GM12874 (cell line): ENCODE data around the gene RPSA.

Experiments
- CTCF ChIP-seq: IDR thresholded peaks from 2 replicates; pipeline ENCODE4 v1.5.1; 2011; ENCODE audit warnings: low read depth, mild to moderate bottlenecking, control low read depth, low read length, moderate library complexity; ENCODE audit not compliant: insufficient read depth

Gene RPSA

GRCh38 chr3:39420543-39420942 lies 14.0 kb downstream of the RPSA start:
- TF ChIP-seq CTCF: no peak

- no peak for TF ChIP-seq CTCF
Observed at GRCh38 chr3:39423436-39423970, 17.0 kb downstream of the RPSA start.

- TF ChIP-seq CTCF: no peak
Observed at GRCh38 chr3:39426312-39426711, 19.8 kb downstream of the RPSA start.

GRCh38 chr3:39427506-39427905 lies 21.0 kb downstream of the RPSA start:
- no peak for TF ChIP-seq CTCF

GRCh38 chr3:39428745-39429201 lies 22.3 kb downstream of the RPSA start:
- no peak for TF ChIP-seq CTCF

GRCh38 chr3:39429466-39429865 lies 22.9 kb downstream of the RPSA start:
- TF ChIP-seq CTCF: no peak

GRCh38 chr3:39432342-39432741 lies 25.8 kb downstream of the RPSA start:
- TF ChIP-seq CTCF: no peak
